Activated CD4-positive, alpha-beta T cell treated with anti-CD3 and anti-CD28 coated beads, Interleukin-2, amount 10 ng/mL, durations not matched to agents 7 days and 5 days (primary cell): ENCODE data around the gene KCNH1. TPM values are rescaled to one million over a fixed set of nuclear protein-coding genes. Genes with fewer than 3 reads are reported as not detected.
"Not testable (repeated sequence)": the region's sequence is repeated elsewhere in the genome, so short reads cannot be mapped to it uniquely, and the experiment has no call there.

Experiments used
- CTCF ChIA-PET: fragments of 350-600 bp; sonication (Branson Sonifier 250); formaldehyde crosslinking; loops from one replicate; lab custom pipeline; 2021; ENCODE audit warnings: antibody characterized with exemption; lab: Charles Lee
- POLR2A ChIA-PET: fragments of 350-600 bp; sonication (Branson Sonifier 250); formaldehyde crosslinking; loops from one replicate; lab custom pipeline; 2021; ENCODE audit warnings: antibody characterized with exemption; lab: Charles Lee
- DNase-seq: peaks from one replicate; pipeline ENCODE4 v3.0.0-alpha.2; 2020
- H3K27ac Mint-ChIP-seq: one replicate; pipeline ENCODE4 v1.8.0; 2021; ENCODE audit warnings: mild to moderate bottlenecking, moderate library complexity, mixed read lengths
- H3K27me3 Mint-ChIP-seq: one replicate; pipeline ENCODE4 v1.8.0; 2021; ENCODE audit warnings: mixed read lengths
- H3K36me3 Mint-ChIP-seq: one replicate; pipeline ENCODE4 v1.8.0; 2021; ENCODE audit warnings: low read depth, mixed read lengths
- H3K4me1 Mint-ChIP-seq: one replicate; pipeline ENCODE4 v1.8.0; 2021; ENCODE audit warnings: mixed read lengths
- H3K4me3 Mint-ChIP-seq: one replicate; pipeline ENCODE4 v1.8.0; 2021; ENCODE audit warnings: mild to moderate bottlenecking, moderate library complexity, mixed read lengths
- H3K9me3 Mint-ChIP-seq: one replicate; pipeline ENCODE4 v1.8.0; 2021; ENCODE audit warnings: mixed read lengths
- total RNA-seq, 2 experiments: library from RNA; stranded (reverse); gene quantifications; one replicate each; pipeline ENCODE4 v1.2.3, GENCODE V29; 2021

KCNH1 gene
- total RNA-seq, 2 experiments from 2014 or later: not detected

DNA sequence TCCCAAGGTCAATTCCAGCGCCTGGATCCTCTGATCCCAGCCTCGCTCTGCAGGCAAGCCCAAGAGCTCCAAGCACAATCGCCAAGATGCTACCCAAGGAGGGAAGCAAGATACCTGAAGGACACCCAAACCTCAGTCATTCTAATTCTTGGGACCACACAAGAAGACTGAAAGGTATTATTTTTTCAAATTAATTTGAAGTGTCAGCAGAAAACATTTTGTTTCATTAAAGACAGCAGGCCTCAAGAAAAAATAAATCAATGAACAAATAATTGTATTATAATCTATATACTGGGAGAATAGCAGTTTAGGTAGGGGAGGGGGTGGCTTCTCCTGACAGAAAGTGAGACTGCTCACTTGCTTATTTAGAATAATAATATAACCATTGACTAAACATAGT lies 457.4 kb downstream of the KCNH1 start:
- H3K36me3 Mint-ChIP-seq: no peaks in the 10 kb centered on the region
- DNase-seq: no peak
- H3K9me3 Mint-ChIP-seq: no peaks in the 10 kb centered on the region
- no peaks in the 10 kb centered on the region for H3K27me3 Mint-ChIP-seq
- H3K4me1 Mint-ChIP-seq: no peaks in the 10 kb centered on the region
- no peak overlapping the region for H3K4me3 Mint-ChIP-seq
- POLR2A ChIA-PET: no interaction called here
- CTCF ChIA-PET: interaction anchor here (0.7 kb wide), 1 partner anchor 152 kb away, joined by 3 read pairs; no protein-coding TSS in a partner anchor
- no peak overlapping the region for H3K27ac Mint-ChIP-seq

DNA sequence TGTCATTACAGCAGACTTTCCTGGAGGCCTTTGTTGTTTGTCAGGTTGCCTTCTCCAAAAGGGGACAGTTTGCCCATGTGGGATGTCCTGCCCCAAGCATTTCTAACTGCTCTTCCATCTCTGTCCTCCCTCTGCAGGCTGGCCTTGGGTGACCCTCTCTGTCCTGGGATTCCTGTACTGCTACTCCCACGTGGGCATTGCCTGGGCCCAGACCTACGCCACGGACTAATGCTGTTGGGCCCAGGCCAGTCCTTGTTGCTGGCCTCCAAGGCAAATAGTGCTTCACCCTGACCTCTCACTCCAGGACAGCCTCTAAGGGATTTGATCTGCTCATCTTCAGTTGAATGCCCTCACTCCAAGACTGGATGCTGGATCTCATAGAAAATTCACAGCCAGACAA lies 459.8 kb downstream of the KCNH1 start:
- Mint-ChIP-seq H3K4me3 (no peak overlapping the region), H3K27ac (no peak overlapping the region), H3K27me3 (no peaks in the 10 kb centered on the region), H3K4me1 (no peaks in the 10 kb centered on the region), H3K9me3 (no peaks in the 10 kb centered on the region), H3K36me3 (no peaks in the 10 kb centered on the region)
- no peak for DNase-seq
- CTCF ChIA-PET: interaction anchor here (0.7 kb wide), 1 partner anchor 12 kb away, joined by 3 read pairs; no protein-coding TSS in a partner anchor
- POLR2A ChIA-PET: no interaction called here

DNA sequence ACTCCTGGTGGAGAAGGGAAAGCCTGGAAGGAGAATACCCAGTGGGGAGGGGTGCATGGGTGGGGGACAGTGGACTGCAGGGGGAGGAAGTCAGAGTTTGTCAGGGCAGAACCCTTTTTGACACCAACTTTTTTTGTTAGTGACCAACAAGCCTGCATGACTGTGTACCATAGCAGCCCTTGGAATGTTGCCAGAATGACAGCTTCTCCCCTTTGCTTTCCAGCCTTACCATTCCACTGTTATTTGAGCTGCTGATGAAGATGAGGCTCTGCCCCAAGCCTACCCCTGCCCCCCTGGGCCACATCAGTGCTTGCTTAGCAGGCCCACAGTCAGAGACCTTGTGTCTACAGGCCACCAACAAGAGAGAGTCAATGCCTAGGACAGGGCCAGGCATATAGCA lies 464.0 kb downstream of the KCNH1 start:
- CTCF ChIA-PET: no interaction called here
- POLR2A ChIA-PET: no interaction called here
- Mint-ChIP-seq H3K4me1 (no peaks in the 10 kb centered on the region), H3K36me3 (no peaks in the 10 kb centered on the region), H3K27ac (no peak overlapping the region), H3K27me3 (no peaks in the 10 kb centered on the region), H3K9me3 (no peaks in the 10 kb centered on the region), H3K4me3 (no peak overlapping the region)
- no peak for DNase-seq

DNA sequence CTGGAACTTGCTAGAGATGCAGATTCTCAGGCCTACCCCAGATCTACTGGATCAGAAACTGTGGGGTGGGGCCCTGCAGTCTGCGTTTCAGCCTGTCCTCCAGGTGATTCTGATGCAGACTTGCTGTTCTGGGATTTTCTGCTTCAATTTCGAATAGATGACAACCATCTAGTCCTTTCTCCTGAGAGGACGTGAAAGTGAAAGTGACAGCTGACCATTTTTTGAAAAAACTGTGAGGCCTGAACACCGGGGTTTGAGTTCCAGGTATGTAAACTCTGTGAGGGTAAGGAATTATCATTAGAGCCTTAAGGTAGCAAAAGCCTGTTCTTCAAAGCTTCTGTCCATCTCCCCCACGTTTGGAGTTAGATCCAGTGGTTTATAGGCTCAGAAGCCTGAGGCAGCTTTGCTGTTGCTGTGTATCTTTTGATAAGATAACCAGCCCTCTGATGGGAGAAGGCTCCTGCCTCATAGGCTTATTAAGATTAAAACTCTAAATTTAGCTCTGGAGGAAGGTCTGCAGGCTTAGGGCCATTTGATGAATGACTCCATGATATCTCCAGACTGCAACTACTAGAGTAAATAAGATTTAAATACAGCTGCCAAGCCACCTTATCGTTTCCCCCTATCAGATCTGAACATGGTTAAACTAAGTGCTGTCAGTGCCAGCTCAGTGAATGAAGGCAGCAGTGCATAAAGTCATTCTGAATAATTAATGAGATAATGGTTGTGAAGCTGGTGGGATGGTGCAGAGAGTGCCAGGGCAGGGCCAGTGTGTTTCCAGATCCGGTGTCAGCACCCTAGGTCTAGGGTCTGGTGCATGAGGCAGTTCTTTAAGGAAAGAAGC lies 470.0 kb downstream of the KCNH1 start:
- ChIA-PET POLR2A (no interaction called here), CTCF (no interaction called here)
- peak overlapping the region; percentile 11 for H3K27ac Mint-ChIP-seq
- H3K4me3 Mint-ChIP-seq: no peak overlapping the region
- DNase-seq: no peak
- no peaks in the 10 kb centered on the region for H3K36me3 Mint-ChIP-seq
- H3K27me3 Mint-ChIP-seq: no peaks in the 10 kb centered on the region
- peaks cover 5% of the 10 kb centered on the region for H3K4me1 Mint-ChIP-seq
- no peaks in the 10 kb centered on the region for H3K9me3 Mint-ChIP-seq

DNA sequence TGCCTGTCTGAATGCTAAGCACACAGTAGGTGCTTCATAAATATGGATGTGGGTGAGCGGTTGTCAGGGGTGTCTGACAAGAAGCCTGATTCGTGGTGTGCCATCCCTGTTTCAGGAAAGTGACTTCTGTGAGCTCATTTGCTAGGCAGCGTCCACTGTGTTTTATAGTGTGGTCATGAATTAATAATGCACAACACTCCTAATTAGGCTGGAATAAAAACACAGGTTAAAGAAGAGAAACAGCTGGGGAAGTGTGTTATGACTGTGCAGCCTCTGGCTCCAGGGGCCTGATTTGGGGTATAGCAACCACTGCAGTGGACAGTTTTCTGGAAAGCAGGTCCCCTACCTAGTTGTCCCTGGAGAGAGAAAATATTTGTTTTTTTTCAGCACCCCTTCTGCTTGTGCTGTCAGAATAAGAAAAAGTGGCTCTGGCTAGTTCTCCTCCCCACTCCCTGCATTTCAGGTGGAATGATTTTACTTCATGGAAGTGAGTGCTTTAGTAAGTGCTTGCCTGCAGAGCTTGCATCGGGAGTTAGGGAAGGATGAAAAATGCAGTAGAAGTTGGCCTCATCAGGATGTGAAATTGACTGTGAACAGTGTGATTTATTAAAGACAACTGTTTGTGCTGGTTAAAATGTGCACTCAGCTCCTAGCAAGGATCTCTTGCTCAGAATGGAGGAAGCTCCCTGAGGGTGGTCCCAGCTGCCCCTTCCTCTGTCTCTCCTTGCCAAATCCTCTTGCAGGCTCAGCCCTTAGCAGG lies 471.5 kb downstream of the KCNH1 start:
- no peaks in the 10 kb centered on the region for H3K27me3 Mint-ChIP-seq
- CTCF ChIA-PET: interaction anchor here (0.5 to 0.6 kb wide), 2 partner anchors 11 to 163 kb away, joined by 3 to 4 read pairs; no protein-coding TSS in a partner anchor
- H3K27ac Mint-ChIP-seq: no peak overlapping the region
- no peak overlapping the region for H3K4me3 Mint-ChIP-seq
- no peak for DNase-seq
- no peaks in the 10 kb centered on the region for H3K36me3 Mint-ChIP-seq
- POLR2A ChIA-PET: no interaction called here
- peaks cover 5% of the 10 kb centered on the region for H3K4me1 Mint-ChIP-seq
- no peaks in the 10 kb centered on the region for H3K9me3 Mint-ChIP-seq

- POLR2A ChIA-PET: not testable (repeated sequence)
These were observed 472.4 kb downstream of the KCNH1 start for GRCh38 chr1:210661520-210661919.

GRCh38 chr1:210657806-210658205 lies 476.1 kb downstream of the KCNH1 start:
- no peak for DNase-seq
- Mint-ChIP-seq H3K27ac (no peak overlapping the region), H3K36me3 (no peaks in the 10 kb centered on the region), H3K4me1 (no peaks in the 10 kb centered on the region), H3K4me3 (no peak overlapping the region), H3K9me3 (peaks cover 4% of the 10 kb centered on the region), H3K27me3 (no peaks in the 10 kb centered on the region)
- CTCF ChIA-PET: no interaction called here
- POLR2A ChIA-PET: no interaction called here

More at GRCh38 chr1:210661520-210661919, 472.4 kb downstream of the KCNH1 start:
- DNase-seq, H3K36me3 Mint-ChIP-seq, H3K9me3 Mint-ChIP-seq, H3K4me1 Mint-ChIP-seq, H3K27me3 Mint-ChIP-seq, H3K4me3 Mint-ChIP-seq, H3K27ac Mint-ChIP-seq, CTCF ChIA-PET: not testable (repeated sequence)

GRCh38 chr1:210655511-210655910 lies 478.4 kb downstream of the KCNH1 start:
- Mint-ChIP-seq H3K4me1 (no peaks in the 10 kb centered on the region), H3K27me3 (no peaks in the 10 kb centered on the region), H3K36me3 (no peaks in the 10 kb centered on the region), H3K9me3 (peaks cover 4% of the 10 kb centered on the region), H3K4me3 (no peak overlapping the region), H3K27ac (no peak overlapping the region)
- DNase-seq: no peak
- ChIA-PET POLR2A (no interaction called here), CTCF (interaction anchor here (0.6 to 0.7 kb wide), 2 partner anchors 38 to 267 kb away, joined by 3 to 4 read pairs; no protein-coding TSS in a partner anchor)

DNA sequence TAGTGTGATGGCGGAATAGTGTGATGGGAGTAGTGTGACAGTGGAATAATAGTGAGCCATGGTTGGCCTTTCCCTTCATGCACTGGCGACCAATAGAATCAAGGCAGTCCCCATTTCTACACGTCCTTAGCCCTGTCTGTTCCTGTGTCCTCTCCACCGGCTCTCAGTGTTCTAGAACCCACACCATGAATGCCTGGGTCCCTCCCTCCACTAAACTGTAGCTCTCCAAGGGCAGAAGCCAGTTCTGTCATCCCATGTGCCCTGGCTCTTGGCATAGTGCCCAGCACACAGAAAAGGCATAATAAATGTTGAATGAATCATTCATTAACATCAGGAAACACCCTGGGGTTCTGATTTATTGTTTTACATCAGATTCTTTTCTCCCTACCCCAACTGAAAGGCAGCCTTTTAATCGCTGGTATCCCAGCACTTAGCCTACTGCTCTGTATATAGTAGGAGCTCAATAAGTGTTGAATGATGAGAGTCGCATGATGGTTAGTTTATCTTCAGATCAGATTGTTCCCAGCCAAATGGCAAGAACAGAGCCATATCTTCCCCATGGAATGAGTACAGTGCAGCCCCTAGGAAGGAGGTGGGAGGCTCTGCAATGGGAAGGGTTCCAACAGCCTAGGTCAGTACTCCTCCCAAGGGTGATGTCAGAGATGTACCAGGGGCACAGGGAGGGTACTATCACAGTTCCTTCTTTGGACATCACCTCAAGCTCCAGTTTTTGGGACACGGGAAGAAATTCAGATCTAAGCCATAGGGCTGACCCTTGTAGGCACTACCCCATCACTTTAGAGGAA lies 479.6 kb downstream of the KCNH1 start:
- H3K4me1 Mint-ChIP-seq: no peaks in the 10 kb centered on the region
- H3K36me3 Mint-ChIP-seq: no peaks in the 10 kb centered on the region
- H3K4me3 Mint-ChIP-seq: no peak overlapping the region
- H3K9me3 Mint-ChIP-seq: peaks cover 4% of the 10 kb centered on the region
- H3K27me3 Mint-ChIP-seq: no peaks in the 10 kb centered on the region
- POLR2A ChIA-PET: no interaction called here
- CTCF ChIA-PET: interaction anchor here (0.7 kb wide), 1 partner anchor 39 kb away, joined by 3 read pairs; no protein-coding TSS in a partner anchor
- no peak overlapping the region for H3K27ac Mint-ChIP-seq
- DNase-seq: peak; percentile 39

GRCh38 chr1:210653771-210654170 lies 480.2 kb downstream of the KCNH1 start:
- Mint-ChIP-seq H3K36me3 (no peaks in the 10 kb centered on the region), H3K9me3 (peaks cover 4% of the 10 kb centered on the region), H3K4me3 (no peak overlapping the region), H3K4me1 (no peaks in the 10 kb centered on the region), H3K27me3 (no peaks in the 10 kb centered on the region), H3K27ac (no peak overlapping the region)
- POLR2A ChIA-PET: no interaction called here
- CTCF ChIA-PET: no interaction called here
- DNase-seq: no peak

DNA sequence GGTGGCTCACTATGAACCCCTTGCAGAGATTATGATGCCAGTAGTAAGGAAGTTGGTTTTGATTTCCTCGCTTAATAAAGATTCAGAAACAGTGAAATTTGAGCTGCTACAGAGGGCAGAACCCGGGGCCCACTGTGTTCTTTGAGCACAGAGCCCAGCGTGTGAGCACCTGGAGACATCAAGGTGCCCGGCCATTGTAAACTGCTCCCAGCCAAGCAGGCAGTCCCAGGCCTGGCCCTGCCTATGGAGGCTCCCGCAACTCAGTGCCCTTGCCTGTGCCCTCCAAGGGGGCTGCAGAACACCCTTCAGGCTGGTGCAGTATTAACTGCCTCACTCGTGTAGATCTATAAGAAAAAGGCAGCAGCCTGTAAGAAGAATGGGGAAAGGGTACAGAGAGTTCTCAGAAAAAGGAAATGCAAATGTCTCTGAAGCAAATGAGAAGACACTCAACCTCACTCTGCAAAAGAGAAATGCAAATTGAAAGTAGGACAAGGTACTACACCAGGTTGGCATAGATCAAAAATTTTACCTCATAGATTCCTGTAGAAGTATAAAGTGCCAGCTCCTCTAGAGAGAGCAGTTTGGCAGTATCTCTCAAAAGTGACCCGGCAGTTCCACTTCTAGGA lies 481.5 kb downstream of the KCNH1 start:
- ChIA-PET POLR2A (no interaction called here), CTCF (no interaction called here)
- no peak overlapping the region for H3K27ac Mint-ChIP-seq
- no peak for DNase-seq
- peaks cover 4% of the 10 kb centered on the region for H3K9me3 Mint-ChIP-seq
- H3K36me3 Mint-ChIP-seq: no peaks in the 10 kb centered on the region
- H3K4me1 Mint-ChIP-seq: peaks cover 11% of the 10 kb centered on the region
- H3K4me3 Mint-ChIP-seq: no peak overlapping the region
- no peaks in the 10 kb centered on the region for H3K27me3 Mint-ChIP-seq

GRCh38 chr1:210650403-210650802 lies 483.5 kb downstream of the KCNH1 start:
- Mint-ChIP-seq H3K27ac (no peak overlapping the region), H3K4me1 (peaks cover 17% of the 10 kb centered on the region), H3K4me3 (no peak overlapping the region), H3K9me3 (peaks cover 4% of the 10 kb centered on the region), H3K36me3 (no peaks in the 10 kb centered on the region), H3K27me3 (no peaks in the 10 kb centered on the region)
- DNase-seq: no peak
- ChIA-PET CTCF (interaction anchor here (0.6 kb wide), 1 partner anchor 327 kb away, joined by 3 read pairs; no protein-coding TSS in a partner anchor), POLR2A (no interaction called here)
